Measurements from ENCODE around the gene FOXD1. TPM values are rescaled to one million over a fixed set of nuclear protein-coding genes. Genes with fewer than 3 reads are reported as not detected.

Gene FOXD1
- total RNA-seq, 1 experiment from 2014 or later: 7.8 TPM

GRCh38 chr5:73405691-73406090 lies 42.9 kb downstream of the FOXD1 start:
- Mint-ChIP-seq H3K36me3 (ENCODE audit: insufficient read depth, unreplicated experiment) (no peaks in the 10 kb centered on the region), H3K27me3 (ENCODE audit: unreplicated experiment) (peaks cover 4% of the 10 kb centered on the region), H3K4me1 (ENCODE audit: low read depth, unreplicated experiment) (no peaks in the 10 kb centered on the region), H3K4me3 (ENCODE audit: low read depth, unreplicated experiment) (no peak overlapping the region), H3K27ac (ENCODE audit: unreplicated experiment) (no peak overlapping the region), H3K9me3 (ENCODE audit: low read depth, unreplicated experiment) (no peaks in the 10 kb centered on the region)
- CTCF ChIA-PET: no interaction called here
- no TSS peak for BruUV-seq (replicated peaks)
- intact Hi-C loops (cut with micrococcal nuclease; ENCODE audit: unreplicated experiment): no loop called here
- TF ChIP-seq CTCF (IDR thresholded peaks at IDR 0.05; ENCODE audit: unreplicated experiment): no peak
- DNase-seq: no peak

- no peak overlapping the region for H3K27ac Mint-ChIP-seq (ENCODE audit: unreplicated experiment)
- peaks cover 2% of the 10 kb centered on the region for H3K9me3 Mint-ChIP-seq (ENCODE audit: low read depth, unreplicated experiment)
- no peaks in the 10 kb centered on the region for H3K36me3 Mint-ChIP-seq (ENCODE audit: insufficient read depth, unreplicated experiment)
- CTCF ChIA-PET: no interaction called here
- TF ChIP-seq CTCF (IDR thresholded peaks at IDR 0.05; ENCODE audit: unreplicated experiment): no peak
- DNase-seq: no peak
- H3K4me1 Mint-ChIP-seq (ENCODE audit: low read depth, unreplicated experiment): no peaks in the 10 kb centered on the region
- peaks cover 13% of the 10 kb centered on the region for H3K27me3 Mint-ChIP-seq (ENCODE audit: unreplicated experiment)
- intact Hi-C loops (cut with micrococcal nuclease; ENCODE audit: unreplicated experiment): no loop called here
- H3K4me3 Mint-ChIP-seq (ENCODE audit: low read depth, unreplicated experiment): no peak overlapping the region
- BruUV-seq (replicated peaks): no TSS peak
Measured at GRCh38 chr5:73399775-73400174, 48.8 kb downstream of the FOXD1 start.

Other genes with a start within 250 kb of the FOXD1 start
- 794 and 872 TPM in 2 replicates for gene BTF3, start 49.7 kb upstream of the FOXD1 start, total RNA-seq (2022)
- gene ANKRA2, start 116.9 kb upstream of the FOXD1 start, total RNA-seq (2022): 24.4 and 26.5 TPM in 2 replicates
- 44.4 and 47.5 TPM in 2 replicates for gene UTP15, start 117.0 kb upstream of the FOXD1 start, total RNA-seq (2022)
- 79.3 and 92.0 TPM in 2 replicates for gene ARHGEF28, start 177.4 kb upstream of the FOXD1 start, total RNA-seq (2022)

Measured in Calu3 (cell line).